DOHH2 (cell line): ENCODE results near the gene LIN52.

Source experiments
- EZH2phosphoT487 ChIP-seq: fragments of 200-600 bp; sonication (generic); IDR thresholded peaks from 2 replicates; pipeline ENCODE4 v1.6.1; 2017; ENCODE audit warnings: borderline replicate concordance, mild to moderate bottlenecking, antibody characterized with exemption, low read length, moderate library complexity, mixed read lengths
- TF ChIP-seq, protein P1 (sequence below): fragments of 200-600 bp; sonication (generic); IDR thresholded peaks from one replicate; pipeline ENCODE4 v1.5.1; 2014; ENCODE audit warnings: antibody characterized with exemption, mild to moderate bottlenecking, low read depth, low read length; ENCODE audit not compliant: poor library complexity, severe bottlenecking

DNA sequence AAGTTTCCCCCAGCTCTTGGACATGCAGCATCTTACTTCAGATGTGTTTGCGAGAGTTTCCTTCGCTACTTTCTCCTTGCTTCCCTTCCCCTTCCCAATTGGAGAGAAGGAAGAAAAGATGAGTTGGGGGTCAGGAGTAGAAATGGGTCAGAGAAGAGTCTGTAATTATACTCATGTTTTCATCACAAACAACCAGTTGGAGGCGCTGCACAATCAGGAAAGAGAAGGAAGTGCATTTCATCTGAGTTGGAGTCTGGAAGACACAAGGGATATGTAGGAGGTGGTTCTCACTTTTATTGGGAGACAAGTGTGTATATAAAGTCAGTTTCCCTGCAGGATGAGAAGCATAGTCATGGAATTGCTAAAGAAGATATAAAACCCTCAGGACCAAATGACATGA, 123.2 kb downstream of the LIN52 start:
- TF ChIP-seq, protein P1, sequence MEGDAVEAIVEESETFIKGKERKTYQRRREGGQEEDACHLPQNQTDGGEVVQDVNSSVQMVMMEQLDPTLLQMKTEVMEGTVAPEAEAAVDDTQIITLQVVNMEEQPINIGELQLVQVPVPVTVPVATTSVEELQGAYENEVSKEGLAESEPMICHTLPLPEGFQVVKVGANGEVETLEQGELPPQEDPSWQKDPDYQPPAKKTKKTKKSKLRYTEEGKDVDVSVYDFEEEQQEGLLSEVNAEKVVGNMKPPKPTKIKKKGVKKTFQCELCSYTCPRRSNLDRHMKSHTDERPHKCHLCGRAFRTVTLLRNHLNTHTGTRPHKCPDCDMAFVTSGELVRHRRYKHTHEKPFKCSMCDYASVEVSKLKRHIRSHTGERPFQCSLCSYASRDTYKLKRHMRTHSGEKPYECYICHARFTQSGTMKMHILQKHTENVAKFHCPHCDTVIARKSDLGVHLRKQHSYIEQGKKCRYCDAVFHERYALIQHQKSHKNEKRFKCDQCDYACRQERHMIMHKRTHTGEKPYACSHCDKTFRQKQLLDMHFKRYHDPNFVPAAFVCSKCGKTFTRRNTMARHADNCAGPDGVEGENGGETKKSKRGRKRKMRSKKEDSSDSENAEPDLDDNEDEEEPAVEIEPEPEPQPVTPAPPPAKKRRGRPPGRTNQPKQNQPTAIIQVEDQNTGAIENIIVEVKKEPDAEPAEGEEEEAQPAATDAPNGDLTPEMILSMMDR: peak; percentile 71
- no peak for TF ChIP-seq EZH2phosphoT487
